T-helper 2 cell treated with Interferon-gamma antibody and Interleukin-4, amounts not matched to agents 100 ng/mL and 5 ng/mL, for 36 hours (primary cell): ENCODE measurements around the gene RIPPLY3. TPM values are rescaled to one million over a fixed set of nuclear protein-coding genes. Genes with fewer than 3 reads are reported as not detected.
"Not testable (repeated sequence)": the region's sequence is repeated elsewhere in the genome, so short reads cannot be mapped to it uniquely, and the experiment has no call there.

ENCODE experiments used
- intact Hi-C: fragments of 100-400 bp; cut with micrococcal nuclease; formaldehyde crosslinking; loops from one replicate; pipeline ENCODE4 v1.15.1; 2023
- total RNA-seq: library from RNA; stranded (reverse); gene quantifications from 2 replicates; pipeline ENCODE4 v1.2.3, GENCODE V29; 2022

The RIPPLY3 gene
- total RNA-seq, 1 donor from 2014 or later, result not detected

DNA sequence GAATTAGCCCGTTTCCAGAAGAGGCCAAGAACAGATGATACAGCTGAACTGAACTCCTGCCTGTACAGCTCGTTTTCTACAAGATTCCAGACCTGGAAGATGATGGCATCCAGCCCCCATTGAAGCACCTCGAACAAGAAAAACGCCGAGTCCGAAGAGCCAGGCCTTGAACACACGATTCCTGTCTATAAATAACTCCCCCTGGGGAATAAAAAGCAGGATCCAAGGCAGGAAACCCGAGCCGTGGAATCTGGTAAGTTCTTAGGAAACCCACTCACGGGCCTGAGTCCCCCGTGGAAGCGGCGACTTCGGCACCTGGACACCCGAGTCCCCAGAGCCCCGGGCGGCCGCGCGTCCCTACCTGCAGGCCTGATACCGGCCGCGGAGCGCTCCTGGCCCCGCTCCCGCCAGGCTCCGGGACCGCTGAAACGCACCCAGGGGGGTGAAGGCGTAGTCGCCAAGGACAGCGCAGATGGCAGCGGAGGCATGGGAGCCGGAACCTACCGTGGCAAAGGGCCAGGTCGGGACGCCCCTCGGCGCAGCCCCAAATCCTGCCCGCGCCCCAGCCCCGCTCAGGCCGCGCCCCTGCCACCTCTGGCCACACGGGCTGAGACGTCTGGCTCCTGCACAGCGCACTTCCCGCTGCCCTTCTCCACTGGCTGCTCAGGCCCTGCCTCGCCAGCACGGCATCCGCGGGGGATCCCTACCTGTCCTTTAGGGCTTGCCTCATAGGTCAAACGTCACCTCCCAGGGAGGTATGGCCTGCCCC, 26.0 kb upstream of the RIPPLY3 start:
- intact Hi-C loops, result loop anchor here (10.0 kb wide), 1 partner anchor 384 kb away; the partner anchor contains the start of gene DYRK1A

GRCh38 chr21:36981049-36981391, 25.5 kb upstream of the RIPPLY3 start:
- intact Hi-C loops, result loop anchor here (10.0 kb wide), 1 partner anchor 384 kb away; the partner anchor contains the start of gene DYRK1A

DNA sequence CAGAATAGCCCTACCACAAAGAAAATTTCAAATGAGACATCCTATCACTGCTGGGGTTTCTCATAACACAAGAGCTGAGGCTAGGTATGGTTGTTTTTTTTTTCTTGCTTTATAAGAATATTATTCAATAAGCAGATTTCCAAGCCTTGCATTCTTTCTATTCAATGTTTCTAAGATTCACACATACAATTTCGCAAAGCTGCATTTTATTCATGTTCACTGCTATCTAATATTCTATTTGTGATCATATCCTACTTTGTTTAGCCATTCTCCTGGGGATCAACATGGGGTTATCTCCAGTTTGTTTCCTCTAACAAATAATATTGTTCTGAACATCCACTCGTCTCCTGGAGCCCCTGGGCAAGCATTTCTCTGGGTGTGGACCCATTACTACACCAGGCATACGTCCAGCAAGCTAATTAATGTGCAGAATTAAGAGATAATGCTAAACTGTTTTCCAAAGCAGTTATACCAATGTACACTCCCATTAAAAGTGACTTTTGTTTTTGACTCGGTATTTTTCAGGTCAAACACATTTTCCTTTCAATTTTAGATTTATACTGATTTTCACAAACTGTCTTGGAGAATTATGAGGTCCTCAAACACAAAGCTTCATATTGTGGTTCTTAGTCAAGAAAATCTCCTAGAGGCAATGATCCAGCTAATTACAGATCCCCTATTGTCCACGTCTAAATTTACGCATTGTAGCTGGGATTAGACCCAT, 24.4 kb upstream of the RIPPLY3 start:
- intact Hi-C loops, result loop anchor here (10.0 kb wide), 1 partner anchor 383 kb away; the partner anchor contains the start of gene DYRK1A

DNA sequence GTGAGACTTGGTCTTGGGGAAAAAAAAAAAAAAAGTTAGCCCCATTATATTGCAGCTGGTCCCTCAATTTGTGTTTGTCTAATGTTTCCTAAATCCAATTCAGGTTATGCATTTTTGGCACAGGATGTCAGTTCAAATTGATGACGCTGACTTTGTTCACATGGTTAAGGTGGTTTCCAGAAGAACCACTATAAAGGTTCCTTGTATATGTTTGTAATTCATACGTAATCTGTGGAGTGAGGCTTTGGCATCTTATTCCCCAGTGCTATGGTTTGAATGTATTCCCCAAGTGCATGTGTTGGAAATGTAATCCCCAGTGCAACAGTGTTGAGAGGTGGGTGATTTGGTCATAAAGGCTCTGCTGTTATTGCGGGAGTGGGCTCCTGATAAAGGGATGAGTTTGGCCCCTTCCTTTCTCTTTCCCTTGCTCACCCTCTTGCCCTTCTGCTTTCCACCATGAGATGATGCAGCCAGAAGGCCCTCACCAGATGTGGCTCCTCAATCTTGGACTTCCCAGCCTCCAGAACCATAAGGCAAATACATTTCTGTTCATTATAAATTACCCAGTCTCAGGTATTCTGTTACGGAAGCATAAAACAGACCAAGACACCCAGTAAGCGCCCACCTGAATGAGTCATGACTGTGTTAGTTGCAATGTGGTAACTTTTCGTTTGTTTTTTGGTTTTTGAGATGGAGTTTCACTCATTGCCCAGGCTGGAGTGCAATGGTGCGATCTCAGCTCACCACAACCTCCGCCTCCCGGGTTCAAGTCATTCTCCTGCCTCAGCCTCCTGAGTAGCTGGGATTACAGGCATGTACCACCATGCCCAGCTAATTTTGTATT, 20.5 kb upstream of the RIPPLY3 start:
- intact Hi-C loops, result loop anchor here (5.0 to 10.0 kb wide), 2 partner anchors 86 to 379 kb away; partner anchors contain the start of genes DYRK1A, PIGP and TTC3

DNA sequence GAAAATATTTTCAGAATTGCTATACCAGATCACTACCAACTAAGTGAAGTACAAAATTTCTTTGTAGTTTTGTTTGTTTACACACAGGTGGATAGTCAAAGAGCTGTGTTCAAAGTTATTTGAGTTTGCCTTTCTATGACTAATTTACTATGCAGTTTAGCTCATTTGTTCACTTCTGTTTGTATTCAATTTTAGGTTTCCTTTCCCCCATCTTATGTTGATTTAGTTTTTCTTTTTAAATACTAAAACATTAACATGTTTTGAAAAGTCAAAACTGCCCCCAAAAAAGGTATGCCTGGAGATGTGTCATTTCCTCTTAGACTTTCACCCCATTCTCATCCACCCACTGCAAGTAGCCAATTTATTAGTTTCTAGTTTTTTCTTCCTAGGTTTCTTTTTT, 18.7 kb upstream of the RIPPLY3 start:
- intact Hi-C loops, result loop anchor here (5.0 to 10.0 kb wide), 2 partner anchors 84 to 377 kb away; partner anchors contain the start of genes DYRK1A, PIGP and TTC3

- intact Hi-C loops, result loop anchor here (5.0 to 10.0 kb wide), 2 partner anchors 84 to 376 kb away; partner anchors contain the start of genes DYRK1A, PIGP and TTC3
Measured at GRCh38 chr21:36988536-36988935, 18.0 kb upstream of the RIPPLY3 start.

- intact Hi-C loops, result loop anchor here (1.0 to 10.0 kb wide), 3 partner anchors 23 to 376 kb away; partner anchors contain the start of genes DYRK1A, HLCS, PIGP and TTC3
Measured at GRCh38 chr21:36989199-36989698, 17.3 kb upstream of the RIPPLY3 start.

- intact Hi-C loops, result loop anchor here (1.0 to 10.0 kb wide), 5 partner anchors 19 to 375 kb away; partner anchors contain the start of genes DYRK1A, HLCS, PIGP and TTC3
Measured at GRCh38 chr21:36989699-36990507, 16.6 kb upstream of the RIPPLY3 start.

- intact Hi-C loops, result loop anchor here (2.0 kb wide), 2 partner anchors 18 to 52 kb away; no protein-coding TSS in a partner anchor
Measured at GRCh38 chr21:36990508-36991205, 15.8 kb upstream of the RIPPLY3 start.

- intact Hi-C loops, result no loop called here
Measured at GRCh38 chr21:36992671-36993070, 13.8 kb upstream of the RIPPLY3 start.

DNA sequence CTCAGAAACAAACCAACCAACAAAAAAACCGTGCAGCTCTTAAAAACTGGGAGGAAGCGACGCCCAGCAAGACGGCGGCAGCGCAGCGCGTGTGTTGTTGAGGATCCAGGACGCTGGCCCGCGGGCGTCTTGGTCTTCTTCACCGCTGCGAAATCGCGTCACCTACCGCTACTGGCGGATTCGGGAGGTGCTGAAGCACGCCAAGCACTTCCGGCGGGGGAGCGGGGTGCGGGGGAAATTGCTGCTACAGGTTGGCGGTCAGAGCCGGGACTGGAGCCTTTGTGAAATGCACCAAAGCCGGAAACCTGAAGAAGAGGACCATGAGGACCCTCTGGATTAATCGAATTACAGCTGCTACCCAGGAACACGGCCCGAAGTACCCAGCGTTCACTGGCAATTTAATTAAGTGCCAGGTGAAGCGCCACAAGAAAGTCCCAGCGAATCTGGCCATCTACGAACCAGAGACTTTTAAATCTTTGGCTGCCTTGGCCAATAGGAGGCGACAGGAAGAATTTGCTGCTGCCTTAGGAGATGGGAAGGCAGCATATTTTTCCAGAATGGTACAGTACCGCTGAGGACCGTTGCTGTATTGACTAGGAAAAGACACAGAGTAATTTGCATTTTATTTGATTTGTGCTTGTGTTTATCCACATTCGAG, 11.9 kb upstream of the RIPPLY3 start:
- intact Hi-C loops, result no loop called here

GRCh38 chr21:36995285-36995684, 11.2 kb upstream of the RIPPLY3 start:
- intact Hi-C loops, result not testable (repeated sequence)

GRCh38 chr21:36999131-36999898, 7.2 kb upstream of the RIPPLY3 start:
- intact Hi-C loops, result no loop called here

DNA sequence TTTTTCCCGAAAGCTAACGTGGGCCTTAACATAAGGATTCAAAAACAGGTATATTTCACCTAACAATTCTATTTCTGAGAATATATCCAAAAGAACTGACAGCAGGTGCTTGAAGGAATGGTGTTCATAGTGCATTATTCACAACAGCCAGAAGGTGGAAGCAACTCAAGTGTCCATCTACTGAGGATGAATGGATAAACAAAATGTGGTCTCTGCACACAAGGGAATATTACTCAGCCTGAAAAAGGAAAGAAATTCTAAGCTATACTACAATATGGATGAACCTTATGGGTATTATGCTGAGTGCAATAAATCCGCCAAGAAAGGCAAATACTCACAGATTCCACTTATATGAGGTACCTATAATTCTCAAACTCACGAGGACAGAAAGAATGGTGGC, 6.1 kb upstream of the RIPPLY3 start:
- intact Hi-C loops, result no loop called here

- intact Hi-C loops, result no loop called here
Measured at GRCh38 chr21:37001441-37001840, 5.1 kb upstream of the RIPPLY3 start.

DNA sequence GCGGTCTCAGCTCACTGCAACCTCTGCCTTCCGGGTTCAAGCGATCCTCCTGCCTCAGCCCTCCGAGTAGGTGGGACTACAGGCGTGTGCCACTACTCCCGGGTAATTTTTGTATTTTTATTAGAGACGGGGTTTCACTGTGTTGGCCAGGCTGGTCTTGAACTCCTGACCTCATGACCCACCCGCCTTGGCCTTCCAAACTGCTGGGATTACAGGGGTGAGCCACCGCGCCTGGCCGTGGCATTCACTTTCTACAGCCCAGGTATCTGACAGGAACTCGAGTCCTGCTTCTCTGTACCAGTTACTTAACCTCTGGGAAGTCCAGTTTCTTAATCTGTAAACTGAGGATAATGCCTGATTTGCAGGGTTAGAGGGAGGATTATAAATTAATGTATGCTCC, 3.7 kb upstream of the RIPPLY3 start:
- intact Hi-C loops, result not testable (repeated sequence)

DNA sequence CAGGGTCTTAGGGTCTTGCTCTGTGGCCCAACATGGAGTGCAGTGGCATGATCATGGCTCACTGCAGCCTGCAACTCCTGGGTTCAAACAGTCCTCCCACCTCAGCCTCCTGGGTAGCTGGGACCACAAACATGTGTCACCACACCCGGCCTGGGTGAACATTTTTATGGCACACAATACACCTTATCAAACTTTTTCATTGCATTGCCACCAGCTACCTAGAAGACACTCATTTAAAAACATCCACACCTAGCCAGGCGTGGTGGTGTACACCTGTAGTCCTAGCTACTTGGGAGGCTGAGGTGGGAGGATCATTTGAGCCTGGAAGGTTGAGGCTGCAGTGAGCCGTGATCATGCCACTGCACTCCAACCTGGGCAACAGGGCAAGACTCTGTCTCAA, 2.6 kb upstream of the RIPPLY3 start:
- intact Hi-C loops, result not testable (repeated sequence)
